ENCODE measurements around the gene NEMF. TPM values are rescaled to one million over a fixed set of nuclear protein-coding genes. Genes with fewer than 3 reads are reported as not detected.

Gene NEMF
- total RNA-seq, 1 donor from 2014 or later, result 83.0 TPM

GRCh38 chr14:49870908-49871307 is 18.3 kb upstream of the NEMF start:
- Mint-ChIP-seq H3K4me1 (peaks cover 10% of the 10 kb centered on the region), H3K27ac (no peak overlapping the region), H3K36me3 (no peaks in the 10 kb centered on the region), H3K4me3 (no peak overlapping the region), H3K27me3 (ENCODE audit: insufficient read depth, low read depth) (no peaks in the 10 kb centered on the region), H3K9me3 (no peaks in the 10 kb centered on the region)
- H3F3A ChIP-seq (ENCODE audit: low read depth), result peaks cover 11% of the 10 kb centered on the region
- no peak overlapping the region for H3K9ac ChIP-seq
- H3K27ac ChIP-seq, result no peak overlapping the region
- H3K9me3 ChIP-seq (ENCODE audit: low read depth), result no peaks in the 10 kb centered on the region
- TF ChIP-seq EZH2 (IDR thresholded peaks at IDR 0.05), result no peak
- no peak for TF ChIP-seq CTCF (IDR thresholded peaks at IDR 0.05)
- no peak for TF ChIP-seq EZH2phosphoT487 (IDR thresholded peaks at IDR 0.05)
- no peaks in the 10 kb centered on the region for H3K79me2 ChIP-seq (ENCODE audit: low read depth)
- H2AFZ ChIP-seq (replicated peaks), result no peak overlapping the region
- H3K36me3 ChIP-seq, result no peaks in the 10 kb centered on the region
- no peaks in the 10 kb centered on the region for H3K4me1 ChIP-seq
- DNase-seq (ENCODE audit: low spot score), result peak; percentile 0
- H3K27me3 ChIP-seq, result peaks cover 10% of the 10 kb centered on the region
- H4K20me1 ChIP-seq (ENCODE audit: low read depth), result no peaks in the 10 kb centered on the region
- no peak overlapping the region for H3K4me2 ChIP-seq
- H3K4me3 ChIP-seq, result no peak overlapping the region

GRCh38 chr14:49868720-49869114 is 16.1 kb upstream of the NEMF start:
- Mint-ChIP-seq H3K27ac (no peak overlapping the region), H3K27me3 (ENCODE audit: insufficient read depth, low read depth) (no peaks in the 10 kb centered on the region), H3K9me3 (no peaks in the 10 kb centered on the region), H3K36me3 (no peaks in the 10 kb centered on the region), H3K4me3 (peak overlapping the region; percentile 97), H3K4me1 (peaks cover 10% of the 10 kb centered on the region)
- H4K20me1 ChIP-seq (ENCODE audit: low read depth), result no peaks in the 10 kb centered on the region
- H3K79me2 ChIP-seq (ENCODE audit: low read depth), result no peaks in the 10 kb centered on the region
- H3K4me1 ChIP-seq, result no peaks in the 10 kb centered on the region
- peak overlapping the region; percentile 64 for H3K4me3 ChIP-seq
- peak overlapping the region; percentile 88 for H3K4me2 ChIP-seq
- H3K36me3 ChIP-seq, result no peaks in the 10 kb centered on the region
- peaks cover 11% of the 10 kb centered on the region for H3F3A ChIP-seq (ENCODE audit: low read depth)
- no peak overlapping the region for H3K27ac ChIP-seq
- TF ChIP-seq CTCF (IDR thresholded peaks at IDR 0.05) (no peak), EZH2phosphoT487 (IDR thresholded peaks at IDR 0.05) (no peak), EZH2 (IDR thresholded peaks at IDR 0.05) (no peak)
- no peaks in the 10 kb centered on the region for H3K9me3 ChIP-seq (ENCODE audit: low read depth)
- no peak overlapping the region for H2AFZ ChIP-seq (replicated peaks)
- peaks cover 10% of the 10 kb centered on the region for H3K27me3 ChIP-seq
- peak; percentile 0 for DNase-seq (ENCODE audit: low spot score)
- H3K9ac ChIP-seq, result no peak overlapping the region

- no peak overlapping the region for H3K27ac ChIP-seq
Observed at GRCh38 chr14:49867831-49868719, 15.5 kb upstream of the NEMF start.

More at GRCh38 chr14:49867831-49868719, 15.5 kb upstream of the NEMF start:
- H3K27ac Mint-ChIP-seq, result peak overlapping the region; percentile 94
- H3K4me3 ChIP-seq, result peak overlapping the region; percentile 64
- peaks cover 14% of the 10 kb centered on the region for H3F3A ChIP-seq (ENCODE audit: low read depth)
- DNase-seq (ENCODE audit: low spot score), result peak; percentile 94
- H3K9me3 ChIP-seq (ENCODE audit: low read depth), result no peaks in the 10 kb centered on the region
- peaks cover 1% of the 10 kb centered on the region for H3K27me3 Mint-ChIP-seq (ENCODE audit: insufficient read depth, low read depth)
- peaks cover 10% of the 10 kb centered on the region for H3K27me3 ChIP-seq
- H3K36me3 Mint-ChIP-seq, result no peaks in the 10 kb centered on the region
- peaks cover 10% of the 10 kb centered on the region for H3K4me1 Mint-ChIP-seq
- no peaks in the 10 kb centered on the region for H3K4me1 ChIP-seq
- no peaks in the 10 kb centered on the region for H4K20me1 ChIP-seq (ENCODE audit: low read depth)
- peak overlapping the region; percentile 97 for H3K4me3 Mint-ChIP-seq
- H2AFZ ChIP-seq (replicated peaks), result peak overlapping the region; percentile 86
- no peaks in the 10 kb centered on the region for H3K79me2 ChIP-seq (ENCODE audit: low read depth)
- H3K4me2 ChIP-seq, result peak overlapping the region; percentile 89
- no peak overlapping the region for H3K9ac ChIP-seq
- no peaks in the 10 kb centered on the region for H3K36me3 ChIP-seq
- TF ChIP-seq CTCF (IDR thresholded peaks at IDR 0.05) (no peak), EZH2phosphoT487 (IDR thresholded peaks at IDR 0.05) (no peak), EZH2 (IDR thresholded peaks at IDR 0.05) (no peak)
- H3K9me3 Mint-ChIP-seq, result no peaks in the 10 kb centered on the region
